Right atrium auricular region (tissue), 2 donors: ENCODE results near the gene SMAD6. TPM values are rescaled to one million over a fixed set of nuclear protein-coding genes. Genes with fewer than 3 reads are reported as not detected.
"Not testable (repeated sequence)": the region's sequence is repeated elsewhere in the genome, so short reads cannot be mapped to it uniquely, and the experiment has no call there.

Experiments used
- DNase-seq: peaks from one replicate; pipeline ENCODE4 v3.0.0-alpha.2; 2019; ENCODE audit warnings: low spot score
- H3K27ac ChIP-seq, 2 donors: fragments of 200-600 bp; sonication (generic); 1 replicate in 1 of 2; 2 replicates in 1 of 2; pipeline ENCODE4 v1.5.1; 2016 to 2019
- H3K27me3 ChIP-seq, 2 donors: fragments of 200-600 bp; sonication (generic); one replicate each; pipeline versions ENCODE4 v1.5.1 to v1.6.0; 2017 to 2019
- H3K36me3 ChIP-seq: fragments of 200-600 bp; sonication (generic); one replicate; pipeline ENCODE4 v1.5.1; 2016
- H3K4me1 ChIP-seq, 2 donors: fragments of 200-600 bp; sonication (generic); one replicate each; pipeline versions ENCODE4 v1.5.1 to v1.6.0; 2017 to 2019
- H3K4me3 ChIP-seq, 2 donors: fragments of 200-600 bp; sonication (generic); 1 replicate in 1 of 2; 2 replicates in 1 of 2; pipeline ENCODE4 v1.5.1; 2017 to 2019; ENCODE audit warnings: mild to moderate bottlenecking in 1 of 2, moderate library complexity in 1 of 2
- H3K9me3 ChIP-seq, 2 donors: fragments of 200-600 bp; sonication (generic); one replicate each; pipeline ENCODE4 v1.5.1; 2019
- CTCF ChIP-seq, 2 donors: fragments of 200-600 bp; sonication (generic); IDR thresholded peaks; one replicate each; pipeline ENCODE4 v1.5.1; 2019; ENCODE audit warnings: antibody characterized with exemption in 2 of 2
- total RNA-seq, 2 donors: library from RNA; depleted of rRNA; stranded (reverse); fragments of >200 nt; gene quantifications; one replicate each; pipeline ENCODE4 v1.1.0, GENCODE V29; 2016

The SMAD6 gene
- total RNA-seq, 2 donors from 2014 or later, result 20.8 to 104 TPM

- H3K27ac ChIP-seq, result peak overlapping the region in 1 of 2 donors; percentile 35
- TF ChIP-seq CTCF (IDR thresholded peaks at IDR 0.05), result no peak
- no peaks in the 10 kb centered on the region for H3K27me3 ChIP-seq
- peaks cover 0 to 10% of the 10 kb centered on the region in 2 donors for H3K9me3 ChIP-seq
- DNase-seq, result no peak
- H3K4me1 ChIP-seq, result peaks cover 0 to 69% of the 10 kb centered on the region in 2 donors
- no peak overlapping the region for H3K4me3 ChIP-seq
- H3K36me3 ChIP-seq, result no peaks in the 10 kb centered on the region
These were observed 54.3 kb downstream of the SMAD6 start for GRCh38 chr15:66756295-66756694.

GRCh38 chr15:66757030-66757429, 55.0 kb downstream of the SMAD6 start:
- DNase-seq, result no peak
- Histone ChIP-seq H3K27ac (peak overlapping the region in 1 of 2 donors; percentile 35), H3K4me1 (peaks cover 0 to 69% of the 10 kb centered on the region in 2 donors), H3K9me3 (peaks cover 0 to 10% of the 10 kb centered on the region in 2 donors), H3K4me3 (no peak overlapping the region), H3K36me3 (no peaks in the 10 kb centered on the region), H3K27me3 (no peaks in the 10 kb centered on the region)
- no peak for TF ChIP-seq CTCF (IDR thresholded peaks at IDR 0.05)

GRCh38 chr15:66757521-66757920, 55.5 kb downstream of the SMAD6 start:
- no peak for TF ChIP-seq CTCF (IDR thresholded peaks at IDR 0.05)
- Histone ChIP-seq H3K36me3 (no peaks in the 10 kb centered on the region), H3K27ac (peak overlapping the region in 1 of 2 donors; percentile 33), H3K4me1 (peaks cover 0 to 69% of the 10 kb centered on the region in 2 donors), H3K9me3 (peaks cover 0 to 10% of the 10 kb centered on the region in 2 donors), H3K4me3 (no peak overlapping the region), H3K27me3 (no peaks in the 10 kb centered on the region)
- no peak for DNase-seq

GRCh38 chr15:66758217-66758616, 56.2 kb downstream of the SMAD6 start:
- H3K36me3 ChIP-seq, H3K9me3 ChIP-seq, H3K27me3 ChIP-seq, DNase-seq, H3K27ac ChIP-seq, H3K4me3 ChIP-seq: not testable (repeated sequence)
- peaks cover 0 to 69% of the 10 kb centered on the region in 2 donors for H3K4me1 ChIP-seq

- H3K27ac ChIP-seq, result no peak overlapping the region
- H3K9me3 ChIP-seq, result peaks cover 0 to 10% of the 10 kb centered on the region in 2 donors
- no peaks in the 10 kb centered on the region for H3K27me3 ChIP-seq
These were observed 56.8 kb downstream of the SMAD6 start for GRCh38 chr15:66758844-66759243.

More at GRCh38 chr15:66758844-66759243, 56.8 kb downstream of the SMAD6 start:
- no peaks in the 10 kb centered on the region for H3K36me3 ChIP-seq
- no peak for TF ChIP-seq CTCF (IDR thresholded peaks at IDR 0.05)
- no peak for DNase-seq
- H3K4me3 ChIP-seq, result no peak overlapping the region
- H3K4me1 ChIP-seq, result peaks cover 0 to 70% of the 10 kb centered on the region in 2 donors
